ENCODE results near the gene CNTNAP5. TPM values are rescaled to one million over a fixed set of nuclear protein-coding genes. Genes with fewer than 3 reads are reported as not detected.

Gene CNTNAP5
- total and polyA plus RNA-seq, 2 of the 4 experiments (the other 2 are of a cell fraction), result not detected

DNA sequence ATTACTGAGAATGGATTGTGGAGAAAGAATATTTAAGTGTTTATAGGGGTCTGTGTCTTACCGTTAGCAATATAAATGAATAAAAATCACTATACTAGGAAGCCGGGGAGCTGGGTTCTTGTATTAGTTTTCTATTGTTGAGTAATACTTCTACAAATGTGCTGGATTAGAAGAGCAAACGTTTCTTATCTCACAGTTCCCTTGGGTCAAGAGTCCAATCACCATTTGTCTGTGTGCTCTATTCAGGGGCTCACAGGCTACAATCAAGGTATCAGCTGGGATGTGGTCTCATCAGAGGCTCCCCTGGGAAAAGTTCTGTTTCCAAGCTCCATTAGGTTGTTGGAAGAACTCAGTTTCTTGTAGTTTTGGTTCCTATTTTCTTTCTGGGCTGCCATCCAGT lies 790.9 kb downstream of the CNTNAP5 start:
- Histone ChIP-seq H3K79me1 (ENCODE audit: low read depth in 1 of 2, low read length in 2 of 2) (no peaks in the 10 kb centered on the region), H3K36me3 (ENCODE audit: control insufficient read depth, insufficient read depth, low read length) (no peaks in the 10 kb centered on the region), H3K23ac (ENCODE audit: low read depth, low read length) (no peak overlapping the region), H2AFZ (replicated peaks; ENCODE audit: low read length, poor library complexity) (no peak overlapping the region), H3K27me3 (ENCODE audit: control insufficient read depth, insufficient read depth, low read length) (no peaks in the 10 kb centered on the region), H3K18ac (ENCODE audit: low read depth, low read length) (no peak overlapping the region), H3K4ac (ENCODE audit: low read depth, low read length) (no peak overlapping the region), H3K14ac (replicated peaks; ENCODE audit: low read depth, low read length) (no peak overlapping the region), H3K9me1 (ENCODE audit: insufficient read depth, low read length) (no peaks in the 10 kb centered on the region), H3K56ac (ENCODE audit: extremely low read depth, insufficient read depth, low read length) (no peak overlapping the region), H4K91ac (ENCODE audit: insufficient read depth, low read depth, low read length) (no peak overlapping the region), H4K20me1 (ENCODE audit: insufficient read depth, low read length) (no peaks in the 10 kb centered on the region), H3K9me3 (ENCODE audit: control insufficient read depth, insufficient read depth, low read length) (no peaks in the 10 kb centered on the region), H4K8ac (ENCODE audit: low read depth in 2 of 2, low read length in 2 of 2) (no peak overlapping the region), H3K4me1 (ENCODE audit: control insufficient read depth, insufficient read depth, low read length) (no peaks in the 10 kb centered on the region), H2BK5ac (ENCODE audit: low read depth, low read length, poor library complexity, severe bottlenecking) (no peak overlapping the region), H3K4me3 (ENCODE audit: insufficient read depth, low read depth, low read length) (no peak overlapping the region), H3K4me2 (ENCODE audit: low read depth, low read length) (no peak overlapping the region), H4K5ac (ENCODE audit: low read depth, low read length) (no peak overlapping the region), H2AK5ac (ENCODE audit: low read depth, low read length) (no peak overlapping the region), H2BK20ac (ENCODE audit: low read depth, low read length) (no peak overlapping the region), H3K27ac (ENCODE audit: insufficient read depth, low read length) (no peak overlapping the region), H3K9ac (ENCODE audit: low read depth, low read length) (no peak overlapping the region), H2BK120ac (ENCODE audit: low read depth, low read length) (no peak overlapping the region), H2AK9ac (replicated peaks; ENCODE audit: low read depth, low read length, poor library complexity) (no peak overlapping the region), H2BK15ac (ENCODE audit: low read depth, low read length) (no peak overlapping the region)
- DNase-seq (no peak), ATAC-seq (ENCODE audit: low read depth) (no peak)
- ChIA-PET CTCF (no interaction called here), POLR2A (ENCODE audit: unreplicated experiment) (no interaction called here)
- dilution Hi-C loops (cut with HindIII; ENCODE audit: low sequenced_read_pairs, unreplicated experiment), result no loop called here
- in situ Hi-C loops (cut with MboI; ENCODE audit: low sequenced_read_pairs), result loop anchor here (25.0 kb wide), 1 partner anchor 779 kb away; the partner anchor contains the start of gene CNTNAP5
- intact Hi-C loops (cut with micrococcal nuclease), result loop anchor here (10.0 kb wide), 1 partner anchor 1959 kb away; no protein-coding TSS in a partner anchor
- TF ChIP-seq MAFK (IDR thresholded peaks at IDR 0.05; ENCODE audit: low read depth, low read length), result no peak
- no peak for TF ChIP-seq RCOR1 (IDR thresholded peaks at IDR 0.05; ENCODE audit: insufficient replicate concordance, low read length)
- no peak for TF ChIP-seq NFE2L2 (IDR thresholded peaks at IDR 0.05; ENCODE audit: low read depth, low read length)
- TF ChIP-seq SMC3 (IDR thresholded peaks at IDR 0.05; ENCODE audit: low read depth, low read length), result no peak
- TF ChIP-seq MXI1 (IDR thresholded peaks at IDR 0.05; ENCODE audit: borderline replicate concordance, low read depth, low read length), result no peak
- TF ChIP-seq FOS (IDR thresholded peaks at IDR 0.05; ENCODE audit: low read depth, low read length), result no peak
- TF ChIP-seq, protein P1, sequence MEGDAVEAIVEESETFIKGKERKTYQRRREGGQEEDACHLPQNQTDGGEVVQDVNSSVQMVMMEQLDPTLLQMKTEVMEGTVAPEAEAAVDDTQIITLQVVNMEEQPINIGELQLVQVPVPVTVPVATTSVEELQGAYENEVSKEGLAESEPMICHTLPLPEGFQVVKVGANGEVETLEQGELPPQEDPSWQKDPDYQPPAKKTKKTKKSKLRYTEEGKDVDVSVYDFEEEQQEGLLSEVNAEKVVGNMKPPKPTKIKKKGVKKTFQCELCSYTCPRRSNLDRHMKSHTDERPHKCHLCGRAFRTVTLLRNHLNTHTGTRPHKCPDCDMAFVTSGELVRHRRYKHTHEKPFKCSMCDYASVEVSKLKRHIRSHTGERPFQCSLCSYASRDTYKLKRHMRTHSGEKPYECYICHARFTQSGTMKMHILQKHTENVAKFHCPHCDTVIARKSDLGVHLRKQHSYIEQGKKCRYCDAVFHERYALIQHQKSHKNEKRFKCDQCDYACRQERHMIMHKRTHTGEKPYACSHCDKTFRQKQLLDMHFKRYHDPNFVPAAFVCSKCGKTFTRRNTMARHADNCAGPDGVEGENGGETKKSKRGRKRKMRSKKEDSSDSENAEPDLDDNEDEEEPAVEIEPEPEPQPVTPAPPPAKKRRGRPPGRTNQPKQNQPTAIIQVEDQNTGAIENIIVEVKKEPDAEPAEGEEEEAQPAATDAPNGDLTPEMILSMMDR (conservative IDR thresholded peaks at IDR 0.05; ENCODE audit: low read depth, low read length), result no peak
- TF ChIP-seq, protein P2, sequence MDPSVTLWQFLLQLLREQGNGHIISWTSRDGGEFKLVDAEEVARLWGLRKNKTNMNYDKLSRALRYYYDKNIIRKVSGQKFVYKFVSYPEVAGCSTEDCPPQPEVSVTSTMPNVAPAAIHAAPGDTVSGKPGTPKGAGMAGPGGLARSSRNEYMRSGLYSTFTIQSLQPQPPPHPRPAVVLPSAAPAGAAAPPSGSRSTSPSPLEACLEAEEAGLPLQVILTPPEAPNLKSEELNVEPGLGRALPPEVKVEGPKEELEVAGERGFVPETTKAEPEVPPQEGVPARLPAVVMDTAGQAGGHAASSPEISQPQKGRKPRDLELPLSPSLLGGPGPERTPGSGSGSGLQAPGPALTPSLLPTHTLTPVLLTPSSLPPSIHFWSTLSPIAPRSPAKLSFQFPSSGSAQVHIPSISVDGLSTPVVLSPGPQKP (IDR thresholded peaks at IDR 0.05; ENCODE audit: borderline replicate concordance, low read depth, low read length), result no peak
- no peak for TF ChIP-seq POLR2A (IDR thresholded peaks at IDR 0.05; ENCODE audit: low read depth, low read length)
- no peak for TF ChIP-seq BHLHE40 (IDR thresholded peaks at IDR 0.05; ENCODE audit: low read depth, low read length)
- no peak for TF ChIP-seq MAZ (IDR thresholded peaks at IDR 0.05; ENCODE audit: borderline replicate concordance, low read depth, low read length)
- TF ChIP-seq, protein P3, sequence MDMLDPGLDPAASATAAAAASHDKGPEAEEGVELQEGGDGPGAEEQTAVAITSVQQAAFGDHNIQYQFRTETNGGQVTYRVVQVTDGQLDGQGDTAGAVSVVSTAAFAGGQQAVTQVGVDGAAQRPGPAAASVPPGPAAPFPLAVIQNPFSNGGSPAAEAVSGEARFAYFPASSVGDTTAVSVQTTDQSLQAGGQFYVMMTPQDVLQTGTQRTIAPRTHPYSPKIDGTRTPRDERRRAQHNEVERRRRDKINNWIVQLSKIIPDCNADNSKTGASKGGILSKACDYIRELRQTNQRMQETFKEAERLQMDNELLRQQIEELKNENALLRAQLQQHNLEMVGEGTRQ (IDR thresholded peaks at IDR 0.05; ENCODE audit: low read depth, low read length), result no peak
- TF ChIP-seq CHD1 (IDR thresholded peaks at IDR 0.05; ENCODE audit: low read depth, low read length), result no peak
- TF ChIP-seq RAD21 (IDR thresholded peaks at IDR 0.05; ENCODE audit: low read length), result no peak
- no peak for TF ChIP-seq CEBPB (IDR thresholded peaks at IDR 0.05; ENCODE audit: low read depth, low read length)
- no peak for TF ChIP-seq RFX5 (IDR thresholded peaks at IDR 0.05; ENCODE audit: low read depth, low read length)
- 0% methylated on average over 1 of the region's 3 CpGs; no CpG with 5 or more reads in 1 of the 2 experiments for WGBS, 2 experiments (ENCODE audit: extremely low coverage in 2 of 2, insufficient read length in 1 of 2)
- BruUV-seq (replicated peaks), result no TSS peak

Measured in IMR-90 (cell line).